Natural killer cell (primary cell): ENCODE measurements around the gene RINL. TPM values are rescaled to one million over a fixed set of nuclear protein-coding genes. Genes with fewer than 3 reads are reported as not detected.

Experiments used
- ATAC-seq, 3 donors: fragments of 150-1000 bp in 2 of 3; fragments of 200-7000 bp in 1 of 3; cut with Tn5 transposase; 1 replicate in 1 of 3; 2 replicates in 2 of 3; pipeline ENCODE4 v1.10.0; 2021; ENCODE audit warnings: mild to moderate bottlenecking in 2 of 3, moderate library complexity in 2 of 3
- DNase-seq, 2 donors: peaks; one replicate each; pipeline versions ENCODE4 v3.0.0 to v3.0.0-alpha.2; 2013 to 2021; ENCODE audit warnings: mixed read lengths in 1 of 2
- H3K27ac ChIP-seq: one replicate; pipeline ENCODE4 v1.5.1; 2013; ENCODE audit warnings: mild to moderate bottlenecking, low read length
- H3K27me3 ChIP-seq: one replicate; pipeline ENCODE4 v1.6.1; 2013; ENCODE audit warnings: low read length; ENCODE audit not compliant: control insufficient read depth, insufficient read depth
- H3K36me3 ChIP-seq: one replicate; pipeline ENCODE4 v1.6.1; 2013; ENCODE audit warnings: low read length; ENCODE audit not compliant: control insufficient read depth, insufficient read depth
- H3K4me1 ChIP-seq: one replicate; pipeline ENCODE4 v1.6.1; 2013; ENCODE audit warnings: low read length; ENCODE audit not compliant: control insufficient read depth, insufficient read depth
- H3K4me3 ChIP-seq: one replicate; pipeline ENCODE4 v1.5.1; 2013; ENCODE audit warnings: low read length
- H3K9me3 ChIP-seq: one replicate; pipeline ENCODE4 v1.6.1; 2013; ENCODE audit warnings: low read length; ENCODE audit not compliant: control insufficient read depth, insufficient read depth
- H3K27ac Mint-ChIP-seq, 2 donors: one replicate each; pipeline ENCODE4 v1.8.0; 2022; ENCODE audit warnings: mild to moderate bottlenecking in 2 of 2, mixed read lengths in 2 of 2, moderate library complexity in 1 of 2
- H3K27me3 Mint-ChIP-seq, 2 donors: one replicate each; pipeline ENCODE4 v1.8.0; 2022; ENCODE audit warnings: low read depth in 2 of 2, mixed read lengths in 2 of 2
- H3K36me3 Mint-ChIP-seq: one replicate; pipeline ENCODE4 v1.8.0; 2022; ENCODE audit warnings: mixed read lengths
- H3K4me1 Mint-ChIP-seq, 2 donors: one replicate each; pipeline ENCODE4 v1.8.0; 2022; ENCODE audit warnings: mixed read lengths in 2 of 2
- H3K4me3 Mint-ChIP-seq: one replicate; pipeline ENCODE4 v1.8.0; 2022; ENCODE audit warnings: mild to moderate bottlenecking, moderate library complexity, mixed read lengths
- H3K9me3 Mint-ChIP-seq, 2 donors: one replicate each; pipeline ENCODE4 v1.8.0; 2022; ENCODE audit warnings: mixed read lengths in 2 of 2
- WGBS: methylation state at CpG from one replicate; pipeline ENCODE4 v1.1.7; 2013; ENCODE audit warnings: missing lambda C conversion rate; ENCODE audit not compliant: insufficient coverage; 5-methylcytosine and 5-hydroxymethylcytosine counted together
- intact Hi-C: fragments of 100-400 bp; cut with micrococcal nuclease; formaldehyde crosslinking; loops from one replicate; pipeline ENCODE4 v1.14.2; 2022
- total RNA-seq, 4 donors: library from RNA; stranded (reverse); fragments of 120-200 nt in 1 of 4; gene quantifications; one replicate each; pipeline versions ENCODE4 v1.2.3 to v1.2.4, GENCODE V29; 2013 to 2022
- TF ChIP-seq, protein P1 (sequence below): fragments of 200-600 bp; IDR thresholded peaks from one replicate; pipeline ENCODE4 v1.8.0; 2022; ENCODE audit warnings: antibody characterized with exemption

The RINL gene
- total RNA-seq, 3 donors from 2014 or later (not counting 1 experiment from before 2014, with no cell fraction given): 59.7 to 65.6 (median 59.7) TPM

GRCh38 chr19:38901683-38902082 lies 23.6 kb upstream of the RINL start:
- intact Hi-C loops: no loop called here
- H3K27ac Mint-ChIP-seq: peak overlapping the region; percentile 23 to 33
- H3K4me3 Mint-ChIP-seq: peak overlapping the region; percentile 67
- H3K4me3 ChIP-seq: no peak overlapping the region
- no peak for ATAC-seq
- H3K4me1 ChIP-seq: peaks cover 30% of the 10 kb centered on the region
- no peaks in the 10 kb centered on the region for H3K27me3 ChIP-seq
- H3K9me3 ChIP-seq: peaks cover 4% of the 10 kb centered on the region
- no peaks in the 10 kb centered on the region for H3K9me3 Mint-ChIP-seq
- H3K36me3 Mint-ChIP-seq: no peaks in the 10 kb centered on the region
- no peaks in the 10 kb centered on the region for H3K27me3 Mint-ChIP-seq
- peaks cover 52% of the 10 kb centered on the region in 2 donors for H3K4me1 Mint-ChIP-seq
- TF ChIP-seq, protein P1, sequence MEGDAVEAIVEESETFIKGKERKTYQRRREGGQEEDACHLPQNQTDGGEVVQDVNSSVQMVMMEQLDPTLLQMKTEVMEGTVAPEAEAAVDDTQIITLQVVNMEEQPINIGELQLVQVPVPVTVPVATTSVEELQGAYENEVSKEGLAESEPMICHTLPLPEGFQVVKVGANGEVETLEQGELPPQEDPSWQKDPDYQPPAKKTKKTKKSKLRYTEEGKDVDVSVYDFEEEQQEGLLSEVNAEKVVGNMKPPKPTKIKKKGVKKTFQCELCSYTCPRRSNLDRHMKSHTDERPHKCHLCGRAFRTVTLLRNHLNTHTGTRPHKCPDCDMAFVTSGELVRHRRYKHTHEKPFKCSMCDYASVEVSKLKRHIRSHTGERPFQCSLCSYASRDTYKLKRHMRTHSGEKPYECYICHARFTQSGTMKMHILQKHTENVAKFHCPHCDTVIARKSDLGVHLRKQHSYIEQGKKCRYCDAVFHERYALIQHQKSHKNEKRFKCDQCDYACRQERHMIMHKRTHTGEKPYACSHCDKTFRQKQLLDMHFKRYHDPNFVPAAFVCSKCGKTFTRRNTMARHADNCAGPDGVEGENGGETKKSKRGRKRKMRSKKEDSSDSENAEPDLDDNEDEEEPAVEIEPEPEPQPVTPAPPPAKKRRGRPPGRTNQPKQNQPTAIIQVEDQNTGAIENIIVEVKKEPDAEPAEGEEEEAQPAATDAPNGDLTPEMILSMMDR: no peak
- H3K27ac ChIP-seq: no peak overlapping the region
- DNase-seq: no peak
- H3K36me3 ChIP-seq: peaks cover 14% of the 10 kb centered on the region
- WGBS: 100% methylated on average over 1 of the region's 1 CpG

- Mint-ChIP-seq H3K4me3 (peak overlapping the region; percentile 97), H3K4me1 (peaks cover 57% of the 10 kb centered on the region in 2 donors), H3K9me3 (no peaks in the 10 kb centered on the region), H3K27me3 (no peaks in the 10 kb centered on the region), H3K36me3 (no peaks in the 10 kb centered on the region), H3K27ac (peak overlapping the region; percentile 96 to 98)
- peaks cover 32% of the 10 kb centered on the region for H3K4me1 ChIP-seq
- ATAC-seq (no peak), DNase-seq (no peak)
- peak overlapping the region; percentile 82 for H3K4me3 ChIP-seq
- 60% methylated on average over 3 of the region's 3 CpGs for WGBS
- intact Hi-C loops: no loop called here
- H3K27me3 ChIP-seq: no peaks in the 10 kb centered on the region
- TF ChIP-seq, protein P1: no peak
- peak overlapping the region; percentile 95 for H3K27ac ChIP-seq
- peaks cover 12% of the 10 kb centered on the region for H3K36me3 ChIP-seq
- H3K9me3 ChIP-seq: peaks cover 4% of the 10 kb centered on the region
Observed at GRCh38 chr19:38900743-38901190, 22.7 kb upstream of the RINL start.

- intact Hi-C loops: no loop called here
- Mint-ChIP-seq H3K4me1 (peaks cover 59 to 63% of the 10 kb centered on the region in 2 donors), H3K27ac (peak overlapping the region; percentile 96 to 98), H3K9me3 (no peaks in the 10 kb centered on the region), H3K36me3 (no peaks in the 10 kb centered on the region), H3K4me3 (peak overlapping the region; percentile 97), H3K27me3 (no peaks in the 10 kb centered on the region)
- Histone ChIP-seq H3K4me1 (peaks cover 32% of the 10 kb centered on the region), H3K9me3 (peaks cover 4% of the 10 kb centered on the region), H3K36me3 (peaks cover 6% of the 10 kb centered on the region), H3K27me3 (no peaks in the 10 kb centered on the region), H3K4me3 (peak overlapping the region; percentile 82), H3K27ac (peak overlapping the region; percentile 95)
- ATAC-seq (no peak), DNase-seq (no peak)
- WGBS: 0% methylated on average over 7 of the region's 8 CpGs
- TF ChIP-seq, protein P1: no peak
Observed at GRCh38 chr19:38900202-38900629, 22.1 kb upstream of the RINL start.
